ENCODE results near the gene IFITM10. TPM values are rescaled to one million over a fixed set of nuclear protein-coding genes. Genes with fewer than 3 reads are reported as not detected.

Gene IFITM10
- total and polyA plus RNA-seq, 9 of the 15 experiments (the other 6 are each of a cell fraction or from before 2014, with no cell fraction given): 0.08 to 0.13 (median 0.09) TPM; not detected in 6

DNA sequence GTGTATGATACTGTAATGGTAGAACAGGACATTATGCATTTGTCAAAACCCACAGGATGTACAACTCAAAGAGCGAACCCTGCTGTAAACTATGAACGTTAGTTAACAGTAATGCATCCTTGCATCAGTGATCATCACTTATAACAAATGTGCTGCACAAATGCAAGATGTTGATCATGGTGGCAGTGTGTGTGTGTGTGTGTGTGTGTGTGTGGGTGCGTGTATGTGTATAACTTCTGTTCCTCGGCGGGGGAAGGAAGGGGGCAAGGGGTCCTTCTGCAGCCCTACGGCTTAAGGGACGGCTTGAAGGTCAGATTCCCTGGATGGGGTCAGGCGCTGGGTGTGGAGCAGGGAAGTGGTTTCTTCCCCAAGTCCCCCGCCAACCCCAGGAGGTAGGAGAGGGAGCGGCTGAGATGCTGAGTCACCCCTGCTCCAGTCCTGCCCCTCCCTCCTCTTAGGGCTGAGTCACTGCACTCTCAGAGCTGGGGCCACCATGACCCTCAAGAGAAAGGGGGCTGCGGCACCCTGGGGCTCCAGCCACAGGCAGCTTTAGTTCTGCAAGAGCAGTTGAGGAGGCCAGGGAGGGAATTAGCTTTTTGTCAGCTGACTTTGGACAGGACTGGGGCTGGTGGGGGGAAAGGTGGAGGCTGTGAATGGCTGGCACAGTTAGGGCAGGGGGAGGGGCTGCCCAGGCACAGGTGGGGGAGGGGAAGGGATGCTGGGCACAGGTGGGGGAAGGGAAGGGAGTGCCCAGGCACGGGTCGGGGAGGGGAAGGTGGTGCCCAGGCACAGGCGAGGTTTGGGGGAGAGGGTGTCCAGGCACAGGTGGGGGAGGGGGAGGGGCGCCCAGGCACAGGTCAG, 22.1 kb upstream of the IFITM10 start (continued):
- TF ChIP-seq MXI1 (IDR thresholded peaks at IDR 0.05; ENCODE audit: low read depth, low read length) (no peak), DDX20 (tag; IDR thresholded peaks at IDR 0.05; ENCODE audit: low read depth) (no peak), COPS2 (conservative IDR thresholded peaks at IDR 0.05) (no peak), YBX1 (IDR thresholded peaks at IDR 0.05) (no peak), SRF (CRISPR knock-in tag; IDR thresholded peaks at IDR 0.05) (no peak), WHSC1 (IDR thresholded peaks at IDR 0.05; ENCODE audit: low read length) (no peak), OTX1 (CRISPR knock-in tag; IDR thresholded peaks at IDR 0.05) (peak; percentile 91), POU5F1 (IDR thresholded peaks at IDR 0.05; ENCODE audit: borderline replicate concordance, low read depth, low read length, partially characterized antibody) (no peak), POLR2A (conservative IDR thresholded peaks at IDR 0.05) (peak; percentile 33; the same call in 1 of the 2 replicates), ZNF699 (CRISPR knock-in tag; IDR thresholded peaks at IDR 0.05; ENCODE audit: insufficient replicate concordance) (no peak), IRF2 (CRISPR knock-in tag; IDR thresholded peaks at IDR 0.05) (no peak), ZNF77 (CRISPR knock-in tag; IDR thresholded peaks at IDR 0.05) (no peak), CXXC5 (CRISPR knock-in tag; IDR thresholded peaks at IDR 0.05) (peak; percentile 52), HDAC3 (IDR thresholded peaks at IDR 0.05; ENCODE audit: borderline replicate concordance, partially characterized antibody) (no peak), NFE2 (IDR thresholded peaks at IDR 0.05; ENCODE audit: low read depth) (peak; percentile 99), ILK (tag; IDR thresholded peaks at IDR 0.05; ENCODE audit: borderline replicate concordance, low read depth) (no peak), ZC3H8 (IDR thresholded peaks at IDR 0.05) (no peak), NFIC (IDR thresholded peaks at IDR 0.05) (0 out of 2 replicates have a peak, but pooled peaks have one; percentile 11), ZNF41 (CRISPR knock-in tag; conservative IDR thresholded peaks at IDR 0.05) (no peak), HEY1 (CRISPR knock-in tag; IDR thresholded peaks at IDR 0.05; ENCODE audit: borderline replicate concordance) (no peak), ZBTB8A (IDR thresholded peaks at IDR 0.05; ENCODE audit: partially characterized antibody) (no peak), LEF1 (IDR thresholded peaks at IDR 0.05) (peak; percentile 60; the same call in 1 of the 2 replicates)
- TF ChIP-seq, protein P1, sequence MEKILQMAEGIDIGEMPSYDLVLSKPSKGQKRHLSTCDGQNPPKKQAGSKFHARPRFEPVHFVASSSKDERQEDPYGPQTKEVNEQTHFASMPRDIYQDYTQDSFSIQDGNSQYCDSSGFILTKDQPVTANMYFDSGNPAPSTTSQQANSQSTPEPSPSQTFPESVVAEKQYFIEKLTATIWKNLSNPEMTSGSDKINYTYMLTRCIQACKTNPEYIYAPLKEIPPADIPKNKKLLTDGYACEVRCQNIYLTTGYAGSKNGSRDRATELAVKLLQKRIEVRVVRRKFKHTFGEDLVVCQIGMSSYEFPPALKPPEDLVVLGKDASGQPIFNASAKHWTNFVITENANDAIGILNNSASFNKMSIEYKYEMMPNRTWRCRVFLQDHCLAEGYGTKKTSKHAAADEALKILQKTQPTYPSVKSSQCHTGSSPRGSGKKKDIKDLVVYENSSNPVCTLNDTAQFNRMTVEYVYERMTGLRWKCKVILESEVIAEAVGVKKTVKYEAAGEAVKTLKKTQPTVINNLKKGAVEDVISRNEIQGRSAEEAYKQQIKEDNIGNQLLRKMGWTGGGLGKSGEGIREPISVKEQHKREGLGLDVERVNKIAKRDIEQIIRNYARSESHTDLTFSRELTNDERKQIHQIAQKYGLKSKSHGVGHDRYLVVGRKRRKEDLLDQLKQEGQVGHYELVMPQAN (IDR thresholded peaks at IDR 0.05; ENCODE audit: borderline replicate concordance): no peak
- TF ChIP-seq, protein P2, sequence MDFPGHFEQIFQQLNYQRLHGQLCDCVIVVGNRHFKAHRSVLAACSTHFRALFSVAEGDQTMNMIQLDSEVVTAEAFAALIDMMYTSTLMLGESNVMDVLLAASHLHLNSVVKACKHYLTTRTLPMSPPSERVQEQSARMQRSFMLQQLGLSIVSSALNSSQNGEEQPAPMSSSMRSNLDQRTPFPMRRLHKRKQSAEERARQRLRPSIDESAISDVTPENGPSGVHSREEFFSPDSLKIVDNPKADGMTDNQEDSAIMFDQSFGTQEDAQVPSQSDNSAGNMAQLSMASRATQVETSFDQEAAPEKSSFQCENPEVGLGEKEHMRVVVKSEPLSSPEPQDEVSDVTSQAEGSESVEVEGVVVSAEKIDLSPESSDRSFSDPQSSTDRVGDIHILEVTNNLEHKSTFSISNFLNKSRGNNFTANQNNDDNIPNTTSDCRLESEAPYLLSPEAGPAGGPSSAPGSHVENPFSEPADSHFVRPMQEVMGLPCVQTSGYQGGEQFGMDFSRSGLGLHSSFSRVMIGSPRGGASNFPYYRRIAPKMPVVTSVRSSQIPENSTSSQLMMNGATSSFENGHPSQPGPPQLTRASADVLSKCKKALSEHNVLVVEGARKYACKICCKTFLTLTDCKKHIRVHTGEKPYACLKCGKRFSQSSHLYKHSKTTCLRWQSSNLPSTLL (IDR thresholded peaks at IDR 0.05): no peak
- TF ChIP-seq, protein P3, sequence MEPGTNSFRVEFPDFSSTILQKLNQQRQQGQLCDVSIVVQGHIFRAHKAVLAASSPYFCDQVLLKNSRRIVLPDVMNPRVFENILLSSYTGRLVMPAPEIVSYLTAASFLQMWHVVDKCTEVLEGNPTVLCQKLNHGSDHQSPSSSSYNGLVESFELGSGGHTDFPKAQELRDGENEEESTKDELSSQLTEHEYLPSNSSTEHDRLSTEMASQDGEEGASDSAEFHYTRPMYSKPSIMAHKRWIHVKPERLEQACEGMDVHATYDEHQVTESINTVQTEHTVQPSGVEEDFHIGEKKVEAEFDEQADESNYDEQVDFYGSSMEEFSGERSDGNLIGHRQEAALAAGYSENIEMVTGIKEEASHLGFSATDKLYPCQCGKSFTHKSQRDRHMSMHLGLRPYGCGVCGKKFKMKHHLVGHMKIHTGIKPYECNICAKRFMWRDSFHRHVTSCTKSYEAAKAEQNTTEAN (CRISPR knock-in tag; IDR thresholded peaks at IDR 0.05): no peak

Data from K562 (cell line).